Posterior vena cava (tissue), 2 donors: Measurements from ENCODE around the gene ZNF268. TPM values are rescaled to one million over a fixed set of nuclear protein-coding genes. Genes with fewer than 3 reads are reported as not detected.
"Not testable (repeated sequence)": the region's sequence is repeated elsewhere in the genome, so short reads cannot be mapped to it uniquely, and the experiment has no call there.

Source experiments
- DNase-seq: peaks from one replicate; pipeline ENCODE4 v3.0.0-alpha.2; 2020; ENCODE audit warnings: low spot score
- intact Hi-C, 2 donors: fragments of 100-400 bp; cut with DNase I; formaldehyde crosslinking; loops; one replicate each; pipeline versions ENCODE4 v1.14.1 to v1.14.2; 2022 to 2023
- total RNA-seq, 2 donors: library from RNA; stranded (reverse); fragmentation: NEBNext Ultra II Directional; extraction: Animal tissue kit (Norgen Biotek cat#: 25700); gene quantifications; one replicate each; pipeline ENCODE4 v1.2.1, GENCODE V29; 2021
- donor health status: DM: yes; HTN: yes; CAD: no.
- donor health status: DM: yes; HTN: yes; CAD: no.

The ZNF268 gene
- total RNA-seq, 2 donors from 2014 or later: 19.0 to 20.4 TPM

- DNase-seq: no peak
- intact Hi-C loops: no loop called here
These were observed 40.9 kb downstream of the ZNF268 start for GRCh38 chr12:133222211-133222610.

GRCh38 chr12:133225527-133225926 is 44.2 kb downstream of the ZNF268 start:
- no peak for DNase-seq
- intact Hi-C loops: no loop called here

- intact Hi-C loops: no loop called here
- no peak for DNase-seq
These were observed 45.4 kb downstream of the ZNF268 start for GRCh38 chr12:133226690-133227089.

- no peak for DNase-seq
These were observed 46.1 kb downstream of the ZNF268 start for GRCh38 chr12:133227281-133227852.

GRCh38 chr12:133231001-133231400 is 49.7 kb downstream of the ZNF268 start:
- DNase-seq: no peak
- intact Hi-C loops: no loop called here

More at GRCh38 chr12:133227281-133227852, 46.1 kb downstream of the ZNF268 start:
- intact Hi-C loops: no loop called here

GRCh38 chr12:133233006-133233405 is 51.7 kb downstream of the ZNF268 start:
- intact Hi-C loops: no loop called here
- no peak for DNase-seq

GRCh38 chr12:133233993-133234564 is 52.8 kb downstream of the ZNF268 start:
- DNase-seq: no peak
- intact Hi-C loops: no loop called here

GRCh38 chr12:133234971-133235370 is 53.7 kb downstream of the ZNF268 start:
- no peak for DNase-seq
- intact Hi-C loops: no loop called here

GRCh38 chr12:133235401-133236112 is 54.3 kb downstream of the ZNF268 start, which contains the start of gene ANHX:
Gene ANHX (minus strand): TSS chr12:133235877. CDS start chr12:133234356, 1,521 bp downstream.
- intact Hi-C loops: no loop called here
- peak; percentile 63 for DNase-seq

GRCh38 chr12:133236144-133236543 is 54.8 kb downstream of the ZNF268 start:
- peak; percentile 74 for DNase-seq
- intact Hi-C loops: no loop called here

GRCh38 chr12:133236556-133236955 is 55.3 kb downstream of the ZNF268 start:
- intact Hi-C loops: no loop called here
- DNase-seq: no peak

GRCh38 chr12:133251732-133252131 is 70.4 kb downstream of the ZNF268 start:
- no peak for DNase-seq
- intact Hi-C loops: no loop called here

GRCh38 chr12:133255833-133256232 is 74.5 kb downstream of the ZNF268 start:
- DNase-seq, intact Hi-C loops: not testable (repeated sequence)

GRCh38 chr12:133256321-133256720 is 75.0 kb downstream of the ZNF268 start:
- intact Hi-C loops: no loop called here
- DNase-seq: no peak

GRCh38 chr12:133264173-133264572 is 82.9 kb downstream of the ZNF268 start:
- DNase-seq: no peak
- intact Hi-C loops: no loop called here

Other genes with a start within 250 kb of the ZNF268 start
- 10 to 100 TPM; 10.2 to 12.2 TPM for gene ZNF605, start 225.2 kb upstream of the ZNF268 start, total RNA-seq
- gene ZNF26, start 195.1 kb upstream of the ZNF268 start, total RNA-seq: 10 to 100 TPM in 1 of 2 donors, 1 to 10 TPM in 1; 8.6 to 10.2 TPM
- 10 to 100 TPM; 21.7 to 22.4 TPM for gene ZNF84, start 144.0 kb upstream of the ZNF268 start, total RNA-seq
- 10 to 100 TPM; 11.2 to 13.4 TPM for gene ZNF140, start 100.6 kb upstream of the ZNF268 start, total RNA-seq
- gene ZNF891, start 51.2 kb upstream of the ZNF268 start, total RNA-seq: 1 to 10 TPM; 2.5 to 2.8 TPM
- 10 to 100 TPM in 1 of 2 donors, 1 to 10 TPM in 1; 9.2 to 10.5 TPM for gene ZNF10, start 50.9 kb upstream of the ZNF268 start, total RNA-seq
- not detected for gene ANHX, start 54.4 kb downstream of the ZNF268 start, total RNA-seq